ENCODE measurements around the gene MYOZ2. TPM values are rescaled to one million over a fixed set of nuclear protein-coding genes. Genes with fewer than 3 reads are reported as not detected.

MYOZ2 gene
- total and polyA plus RNA-seq, 2 of the 13 experiments (the other 11 are each of a cell fraction or from before 2014, with no cell fraction given), result 0.03 TPM; not detected in 1

DNA sequence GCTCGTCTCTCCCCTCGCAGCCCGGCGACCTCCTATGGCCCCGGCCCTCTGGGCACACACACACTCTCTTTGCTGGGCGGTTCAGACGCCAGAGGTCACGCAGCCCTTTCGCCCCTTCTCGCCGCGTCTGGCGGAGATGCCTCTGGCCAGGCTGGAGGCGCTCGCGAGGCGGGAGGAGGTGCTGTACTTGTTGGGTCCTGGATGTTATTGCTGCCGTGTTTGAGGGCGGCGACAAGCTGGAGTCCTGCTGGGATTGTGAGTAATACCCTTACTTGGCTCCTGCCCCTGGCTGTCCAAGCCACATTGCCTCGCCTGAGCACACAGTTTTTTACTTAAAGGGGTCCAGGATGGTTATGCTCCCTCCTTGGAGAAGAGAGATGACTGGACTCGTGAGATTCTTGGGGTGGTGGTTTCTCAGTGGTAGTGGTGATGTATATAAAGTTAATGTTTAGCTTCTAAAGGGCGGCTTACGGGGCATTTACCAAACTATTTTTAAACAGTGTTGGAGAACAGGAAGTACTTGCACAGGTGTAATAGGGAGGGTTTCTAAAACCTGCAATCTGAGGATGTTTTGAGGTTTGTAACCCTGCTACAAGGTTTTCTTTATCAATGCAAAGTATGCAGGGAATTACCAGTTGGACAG is 77.5 kb downstream of the MYOZ2 start (continued):
- TF ChIP-seq ZNF878 (CRISPR knock-in tag; IDR thresholded peaks at IDR 0.05) (no peak), ZNF674 (CRISPR knock-in tag; IDR thresholded peaks at IDR 0.05; ENCODE audit: low read depth) (no peak), HNRNPH1 (optimal IDR thresholded peaks at IDR 0.05; ENCODE audit: low read depth, low read length) (no peak), ZFP1 (CRISPR knock-in tag; IDR thresholded peaks at IDR 0.05) (peak; percentile 78; the same call in 1 of the 2 replicates), JARID2 (CRISPR knock-in tag; IDR thresholded peaks at IDR 0.05; ENCODE audit: insufficient replicate concordance) (peak; percentile 82), ZNF552 (CRISPR knock-in tag; IDR thresholded peaks at IDR 0.05; ENCODE audit: borderline replicate concordance) (no peak), MTF1 (CRISPR knock-in tag; IDR thresholded peaks at IDR 0.05) (no peak), ZNF703 (CRISPR knock-in tag; IDR thresholded peaks at IDR 0.05; ENCODE audit: borderline replicate concordance) (no peak), TMF1 (CRISPR knock-in tag; IDR thresholded peaks at IDR 0.05; ENCODE audit: low read depth) (no peak), ZNF615 (CRISPR knock-in tag; IDR thresholded peaks at IDR 0.05; ENCODE audit: borderline replicate concordance) (no peak)
- TF ChIP-seq, protein P1, sequence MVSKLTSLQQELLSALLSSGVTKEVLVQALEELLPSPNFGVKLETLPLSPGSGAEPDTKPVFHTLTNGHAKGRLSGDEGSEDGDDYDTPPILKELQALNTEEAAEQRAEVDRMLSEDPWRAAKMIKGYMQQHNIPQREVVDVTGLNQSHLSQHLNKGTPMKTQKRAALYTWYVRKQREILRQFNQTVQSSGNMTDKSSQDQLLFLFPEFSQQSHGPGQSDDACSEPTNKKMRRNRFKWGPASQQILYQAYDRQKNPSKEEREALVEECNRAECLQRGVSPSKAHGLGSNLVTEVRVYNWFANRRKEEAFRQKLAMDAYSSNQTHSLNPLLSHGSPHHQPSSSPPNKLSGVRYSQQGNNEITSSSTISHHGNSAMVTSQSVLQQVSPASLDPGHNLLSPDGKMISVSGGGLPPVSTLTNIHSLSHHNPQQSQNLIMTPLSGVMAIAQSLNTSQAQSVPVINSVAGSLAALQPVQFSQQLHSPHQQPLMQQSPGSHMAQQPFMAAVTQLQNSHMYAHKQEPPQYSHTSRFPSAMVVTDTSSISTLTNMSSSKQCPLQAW (CRISPR knock-in tag; IDR thresholded peaks at IDR 0.05), result peak; percentile 59; the same call in 1 of the 2 replicates
- TF ChIP-seq, protein P2, sequence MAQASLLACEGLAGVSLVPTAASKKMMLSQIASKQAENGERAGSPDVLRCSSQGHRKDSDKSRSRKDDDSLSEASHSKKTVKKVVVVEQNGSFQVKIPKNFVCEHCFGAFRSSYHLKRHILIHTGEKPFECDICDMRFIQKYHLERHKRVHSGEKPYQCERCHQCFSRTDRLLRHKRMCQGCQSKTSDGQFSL (CRISPR knock-in tag; IDR thresholded peaks at IDR 0.05), result 0 out of 2 replicates have a peak, but pooled peaks have one; percentile 9
- TF ChIP-seq, protein P3, sequence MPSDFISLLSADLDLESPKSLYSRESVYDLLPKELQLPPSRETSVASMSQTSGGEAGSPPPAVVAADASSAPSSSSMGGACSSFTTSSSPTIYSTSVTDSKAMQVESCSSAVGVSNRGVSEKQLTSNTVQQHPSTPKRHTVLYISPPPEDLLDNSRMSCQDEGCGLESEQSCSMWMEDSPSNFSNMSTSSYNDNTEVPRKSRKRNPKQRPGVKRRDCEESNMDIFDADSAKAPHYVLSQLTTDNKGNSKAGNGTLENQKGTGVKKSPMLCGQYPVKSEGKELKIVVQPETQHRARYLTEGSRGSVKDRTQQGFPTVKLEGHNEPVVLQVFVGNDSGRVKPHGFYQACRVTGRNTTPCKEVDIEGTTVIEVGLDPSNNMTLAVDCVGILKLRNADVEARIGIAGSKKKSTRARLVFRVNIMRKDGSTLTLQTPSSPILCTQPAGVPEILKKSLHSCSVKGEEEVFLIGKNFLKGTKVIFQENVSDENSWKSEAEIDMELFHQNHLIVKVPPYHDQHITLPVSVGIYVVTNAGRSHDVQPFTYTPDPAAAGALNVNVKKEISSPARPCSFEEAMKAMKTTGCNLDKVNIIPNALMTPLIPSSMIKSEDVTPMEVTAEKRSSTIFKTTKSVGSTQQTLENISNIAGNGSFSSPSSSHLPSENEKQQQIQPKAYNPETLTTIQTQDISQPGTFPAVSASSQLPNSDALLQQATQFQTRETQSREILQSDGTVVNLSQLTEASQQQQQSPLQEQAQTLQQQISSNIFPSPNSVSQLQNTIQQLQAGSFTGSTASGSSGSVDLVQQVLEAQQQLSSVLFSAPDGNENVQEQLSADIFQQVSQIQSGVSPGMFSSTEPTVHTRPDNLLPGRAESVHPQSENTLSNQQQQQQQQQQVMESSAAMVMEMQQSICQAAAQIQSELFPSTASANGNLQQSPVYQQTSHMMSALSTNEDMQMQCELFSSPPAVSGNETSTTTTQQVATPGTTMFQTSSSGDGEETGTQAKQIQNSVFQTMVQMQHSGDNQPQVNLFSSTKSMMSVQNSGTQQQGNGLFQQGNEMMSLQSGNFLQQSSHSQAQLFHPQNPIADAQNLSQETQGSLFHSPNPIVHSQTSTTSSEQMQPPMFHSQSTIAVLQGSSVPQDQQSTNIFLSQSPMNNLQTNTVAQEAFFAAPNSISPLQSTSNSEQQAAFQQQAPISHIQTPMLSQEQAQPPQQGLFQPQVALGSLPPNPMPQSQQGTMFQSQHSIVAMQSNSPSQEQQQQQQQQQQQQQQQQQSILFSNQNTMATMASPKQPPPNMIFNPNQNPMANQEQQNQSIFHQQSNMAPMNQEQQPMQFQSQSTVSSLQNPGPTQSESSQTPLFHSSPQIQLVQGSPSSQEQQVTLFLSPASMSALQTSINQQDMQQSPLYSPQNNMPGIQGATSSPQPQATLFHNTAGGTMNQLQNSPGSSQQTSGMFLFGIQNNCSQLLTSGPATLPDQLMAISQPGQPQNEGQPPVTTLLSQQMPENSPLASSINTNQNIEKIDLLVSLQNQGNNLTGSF (CRISPR knock-in tag; IDR thresholded peaks at IDR 0.05), result 0 out of 2 replicates have a peak, but pooled peaks have one; percentile 43
- TF ChIP-seq, protein P4, sequence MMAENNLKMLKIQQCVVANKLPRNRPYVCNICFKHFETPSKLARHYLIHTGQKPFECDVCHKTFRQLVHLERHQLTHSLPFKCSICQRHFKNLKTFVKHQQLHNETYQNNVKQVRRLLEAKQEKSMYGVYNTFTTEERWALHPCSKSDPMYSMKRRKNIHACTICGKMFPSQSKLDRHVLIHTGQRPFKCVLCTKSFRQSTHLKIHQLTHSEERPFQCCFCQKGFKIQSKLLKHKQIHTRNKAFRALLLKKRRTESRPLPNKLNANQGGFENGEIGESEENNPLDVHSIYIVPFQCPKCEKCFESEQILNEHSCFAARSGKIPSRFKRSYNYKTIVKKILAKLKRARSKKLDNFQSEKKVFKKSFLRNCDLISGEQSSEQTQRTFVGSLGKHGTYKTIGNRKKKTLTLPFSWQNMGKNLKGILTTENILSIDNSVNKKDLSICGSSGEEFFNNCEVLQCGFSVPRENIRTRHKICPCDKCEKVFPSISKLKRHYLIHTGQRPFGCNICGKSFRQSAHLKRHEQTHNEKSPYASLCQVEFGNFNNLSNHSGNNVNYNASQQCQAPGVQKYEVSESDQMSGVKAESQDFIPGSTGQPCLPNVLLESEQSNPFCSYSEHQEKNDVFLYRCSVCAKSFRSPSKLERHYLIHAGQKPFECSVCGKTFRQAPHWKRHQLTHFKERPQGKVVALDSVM (CRISPR knock-in tag; IDR thresholded peaks at IDR 0.05), result no peak
- TF ChIP-seq, protein P5, sequence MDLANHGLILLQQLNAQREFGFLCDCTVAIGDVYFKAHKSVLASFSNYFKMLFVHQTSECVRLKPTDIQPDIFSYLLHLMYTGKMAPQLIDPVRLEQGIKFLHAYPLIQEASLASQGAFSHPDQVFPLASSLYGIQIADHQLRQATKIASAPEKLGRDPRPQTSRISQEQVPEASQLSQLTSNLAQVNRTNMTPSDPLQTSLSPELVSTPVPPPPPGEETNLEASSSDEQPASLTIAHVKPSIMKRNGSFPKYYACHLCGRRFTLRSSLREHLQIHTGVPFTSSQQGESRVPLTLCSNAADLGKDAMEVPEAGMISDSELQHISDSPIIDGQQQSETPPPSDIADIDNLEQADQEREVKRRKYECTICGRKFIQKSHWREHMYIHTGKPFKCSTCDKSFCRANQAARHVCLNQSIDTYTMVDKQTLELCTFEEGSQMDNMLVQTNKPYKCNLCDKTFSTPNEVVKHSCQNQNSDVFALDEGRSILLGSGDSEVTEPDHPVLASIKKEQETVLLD (CRISPR knock-in tag; IDR thresholded peaks at IDR 0.05; ENCODE audit: low read depth), result 0 out of 2 replicates have a peak, but pooled peaks have one; percentile 61
- TF ChIP-seq, protein P6, sequence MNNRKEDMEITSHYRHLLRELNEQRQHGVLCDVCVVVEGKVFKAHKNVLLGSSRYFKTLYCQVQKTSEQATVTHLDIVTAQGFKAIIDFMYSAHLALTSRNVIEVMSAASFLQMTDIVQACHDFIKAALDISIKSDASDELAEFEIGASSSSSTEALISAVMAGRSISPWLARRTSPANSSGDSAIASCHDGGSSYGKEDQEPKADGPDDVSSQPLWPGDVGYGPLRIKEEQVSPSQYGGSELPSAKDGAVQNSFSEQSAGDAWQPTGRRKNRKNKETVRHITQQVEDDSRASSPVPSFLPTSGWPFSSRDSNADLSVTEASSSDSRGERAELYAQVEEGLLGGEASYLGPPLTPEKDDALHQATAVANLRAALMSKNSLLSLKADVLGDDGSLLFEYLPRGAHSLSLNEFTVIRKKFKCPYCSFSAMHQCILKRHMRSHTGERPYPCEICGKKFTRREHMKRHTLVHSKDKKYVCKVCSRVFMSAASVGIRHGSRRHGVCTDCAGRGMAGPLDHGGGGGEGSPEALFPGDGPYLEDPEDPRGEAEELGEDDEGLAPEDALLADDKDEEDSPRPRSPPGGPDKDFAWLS (CRISPR knock-in tag; IDR thresholded peaks at IDR 0.05; ENCODE audit: borderline replicate concordance), result no peak

Data from HepG2 (cell line).